Hematopoietic multipotent progenitor cell treated with erythropoietin and hydrocortisone succinate and interleukin-3 and kit ligand, for 17 days (in vitro differentiated cells): ENCODE measurements around the gene IFNL1.
"Not testable (repeated sequence)": the region's sequence is repeated elsewhere in the genome, so short reads cannot be mapped to it uniquely, and the experiment has no call there.

Source experiments
- DNase-seq: peaks from one replicate; pipeline ENCODE4 v3.0.0-alpha.2; 2015; ENCODE audit warnings: low spot score

The IFNL1 gene

GRCh38 chr19:39332293-39332692, 36.1 kb downstream of the IFNL1 start:
- no peak for DNase-seq

- DNase-seq: not testable (repeated sequence)
These were observed 36.5 kb downstream of the IFNL1 start for GRCh38 chr19:39332738-39333137.

- DNase-seq: no peak
These were observed 37.3 kb downstream of the IFNL1 start for GRCh38 chr19:39333507-39333906.

GRCh38 chr19:39334444-39334976, 38.3 kb downstream of the IFNL1 start:
- no peak for DNase-seq

- DNase-seq: peak; percentile 56
These were observed 39.0 kb downstream of the IFNL1 start for GRCh38 chr19:39335168-39335548.

- no peak for DNase-seq
These were observed 40.3 kb downstream of the IFNL1 start for GRCh38 chr19:39336483-39336882.

- no peak for DNase-seq
These were observed 43.5 kb downstream of the IFNL1 start for GRCh38 chr19:39339674-39340073.

- not testable (repeated sequence) for DNase-seq
These were observed 43.9 kb downstream of the IFNL1 start for GRCh38 chr19:39340156-39340555.

- no peak for DNase-seq
These were observed 45.0 kb downstream of the IFNL1 start for GRCh38 chr19:39341129-39341718.

GRCh38 chr19:39341719-39342604, 45.8 kb downstream of the IFNL1 start, which contains the start of gene SAMD4B:
Gene SAMD4B (plus strand): TSS chr19:39342421. CDS start chr19:39356894, 14,473 bp downstream.
- DNase-seq: peak; percentile 99

- DNase-seq: no peak
These were observed 46.6 kb downstream of the IFNL1 start for GRCh38 chr19:39342647-39343305.

- DNase-seq: no peak
These were observed 49.7 kb downstream of the IFNL1 start for GRCh38 chr19:39345956-39346355.

- no peak for DNase-seq
These were observed 51.3 kb downstream of the IFNL1 start for GRCh38 chr19:39347332-39348164.
